IMR-90 (cell line): ENCODE data around the gene CENPF. TPM values are rescaled to one million over a fixed set of nuclear protein-coding genes. Genes with fewer than 3 reads are reported as not detected.

Source experiments
- ATAC-seq: fragments of 200-7000 bp; cut with Tn5 transposase; 2 replicates; pipeline ENCODE4 v1.9.1; 2020; ENCODE audit warnings: low read depth, mild to moderate bottlenecking, moderate library complexity
- BruUV-seq: library from RNA; stranded (reverse); fragments of 400-500 nt; replicated peaks from 2 replicates; lab custom pipeline; 2021; lab: Mats Ljungman, UMichigan
- CTCF ChIA-PET: fragments of 300-600 bp; formaldehyde crosslinking; extraction: SDS; loops from one replicate; lab custom pipeline; 2021; ENCODE audit warnings: antibody characterized with exemption; lab: Yijun Ruan, JAX
- POLR2A ChIA-PET: fragments of 300-600 bp; sonication (Branson Sonifier 250); formaldehyde crosslinking; loops from one replicate; lab custom pipeline; 2022; ENCODE audit warnings: antibody characterized with exemption; ENCODE audit not compliant: unreplicated experiment; lab: Charles Lee
- DNase-seq: peaks from one replicate; pipeline ENCODE4 v3.0.0; 2013
- H2AFZ ChIP-seq: replicated peaks from 2 replicates; pipeline ENCODE3; 2013; ENCODE audit warnings: low read length, mild to moderate bottlenecking; ENCODE audit not compliant: poor library complexity
- H2AK5ac ChIP-seq: 2 replicates; pipeline ENCODE4 v1.6.1; 2013; ENCODE audit warnings: low read depth, low read length, inconsistent platforms
- H2AK9ac ChIP-seq: replicated peaks from 2 replicates; pipeline ENCODE3; 2013; ENCODE audit warnings: mild to moderate bottlenecking, low read depth, low read length, moderate library complexity; ENCODE audit not compliant: poor library complexity
- H2BK120ac ChIP-seq: 2 replicates; pipeline ENCODE4 v1.6.1; 2013; ENCODE audit warnings: low read depth, low read length, inconsistent platforms
- H2BK15ac ChIP-seq: 3 replicates; pipeline ENCODE4 v1.6.1; 2013; ENCODE audit warnings: low read depth, low read length, inconsistent platforms
- H2BK20ac ChIP-seq: 2 replicates; pipeline ENCODE4 v1.6.1; 2013; ENCODE audit warnings: low read depth, mild to moderate bottlenecking, inconsistent platforms, low read length, moderate library complexity
- H2BK5ac ChIP-seq: 2 replicates; pipeline ENCODE4 v1.6.1; 2013; ENCODE audit warnings: mild to moderate bottlenecking, low read depth, low read length, inconsistent platforms; ENCODE audit not compliant: poor library complexity, severe bottlenecking
- H3K14ac ChIP-seq: replicated peaks from 2 replicates; pipeline ENCODE4 v1.6.1; 2013; ENCODE audit warnings: low read depth, low read length, inconsistent platforms
- H3K18ac ChIP-seq: 2 replicates; pipeline ENCODE4 v1.6.1; 2013; ENCODE audit warnings: low read depth, low read length, control low read depth
- H3K23ac ChIP-seq: 2 replicates; pipeline ENCODE4 v1.6.1; 2013; ENCODE audit warnings: low read depth, low read length, inconsistent platforms
- H3K27ac ChIP-seq: 2 replicates; pipeline ENCODE4 v1.5.1; 2013; ENCODE audit warnings: mild to moderate bottlenecking, control low read depth, low read length; ENCODE audit not compliant: insufficient read depth
- H3K27me3 ChIP-seq: 2 replicates; pipeline ENCODE4 v1.6.1; 2013; ENCODE audit warnings: low read length; ENCODE audit not compliant: control insufficient read depth, insufficient read depth
- H3K36me3 ChIP-seq: 2 replicates; pipeline ENCODE4 v1.6.1; 2013; ENCODE audit warnings: low read length, mixed read lengths; ENCODE audit not compliant: control insufficient read depth, insufficient read depth
- H3K4ac ChIP-seq: 2 replicates; pipeline ENCODE4 v1.6.1; 2013; ENCODE audit warnings: low read depth, low read length, inconsistent platforms
- H3K4me1 ChIP-seq: 2 replicates; pipeline ENCODE4 v1.6.1; 2013; ENCODE audit warnings: low read length, mixed read lengths; ENCODE audit not compliant: control insufficient read depth, insufficient read depth
- H3K4me2 ChIP-seq: 2 replicates; pipeline ENCODE4 v1.6.1; 2013; ENCODE audit warnings: low read depth, mild to moderate bottlenecking, control low read depth, low read length, moderate library complexity
- H3K4me3 ChIP-seq: 2 replicates; pipeline ENCODE4 v1.5.1; 2013; ENCODE audit warnings: low read depth, mild to moderate bottlenecking, control low read depth, low read length, moderate library complexity; ENCODE audit not compliant: insufficient read depth
- H3K56ac ChIP-seq: 2 replicates; pipeline ENCODE4 v1.6.1; 2013; ENCODE audit warnings: low read length, inconsistent platforms; ENCODE audit not compliant: insufficient read depth; ENCODE audit errors: extremely low read depth
- H3K79me1 ChIP-seq, 2 experiments: 2 replicates each; pipeline ENCODE4 v1.6.1; 2013; ENCODE audit warnings: low read length in 2 of 2, inconsistent platforms in 1 of 2, low read depth in 1 of 2
- H3K9ac ChIP-seq: 2 replicates; pipeline ENCODE4 v1.6.1; 2013; ENCODE audit warnings: low read depth, low read length, control low read depth
- H3K9me1 ChIP-seq: 2 replicates; pipeline ENCODE4 v1.6.1; 2013; ENCODE audit warnings: low read length, inconsistent platforms; ENCODE audit not compliant: insufficient read depth
- H3K9me3 ChIP-seq: 2 replicates; pipeline ENCODE4 v1.6.1; 2013; ENCODE audit warnings: low read length; ENCODE audit not compliant: control insufficient read depth, insufficient read depth
- H4K20me1 ChIP-seq: 2 replicates; pipeline ENCODE4 v1.6.1; 2013; ENCODE audit warnings: low read length, inconsistent platforms; ENCODE audit not compliant: insufficient read depth
- H4K5ac ChIP-seq: 2 replicates; pipeline ENCODE4 v1.6.1; 2013; ENCODE audit warnings: mild to moderate bottlenecking, low read depth, low read length, control low read depth
- H4K8ac ChIP-seq, 2 experiments: 2 replicates each; pipeline ENCODE4 v1.6.1; 2013; ENCODE audit warnings: low read depth in 2 of 2, low read length in 2 of 2, control low read depth in 1 of 2, inconsistent platforms in 1 of 2
- H4K91ac ChIP-seq: 2 replicates; pipeline ENCODE4 v1.6.1; 2013; ENCODE audit warnings: low read depth, low read length, inconsistent platforms; ENCODE audit not compliant: insufficient read depth
- BHLHE40 ChIP-seq: fragments of 150-350 bp; IDR thresholded peaks from 2 replicates; pipeline ENCODE4 v1.6.1; 2016; ENCODE audit warnings: mild to moderate bottlenecking, low read depth, low read length
- CHD1 ChIP-seq: IDR thresholded peaks from 2 replicates; pipeline ENCODE4 v1.6.1; 2012; ENCODE audit warnings: low read depth, low read length, improper control_type of control experiment
- WGBS, 2 experiments: methylation state at CpG; one replicate each; pipeline versions ENCODE4 v1.1.5 to v1.1.7; 2013; ENCODE audit warnings: missing lambda C conversion rate in 2 of 2; ENCODE audit not compliant: insufficient read length in 1 of 2; ENCODE audit errors: extremely low coverage in 2 of 2; 5-methylcytosine and 5-hydroxymethylcytosine counted together
- dilution Hi-C: fragments of 300-500 bp; cut with HindIII; formaldehyde crosslinking; loops from one replicate; pipeline ENCODE4 v1.14.3; 2018; ENCODE audit warnings: low sequenced_read_pairs; ENCODE audit not compliant: unreplicated experiment
- in situ Hi-C: fragments of 300-500 bp; cut with MboI; formaldehyde crosslinking; loops from 3 replicates; pipeline ENCODE4 v1.14.3; 2019; ENCODE audit warnings: low sequenced_read_pairs, inconsistent platforms, mixed read lengths
- intact Hi-C: fragments of 100-400 bp; cut with micrococcal nuclease; formaldehyde crosslinking; loops from 2 replicates; pipeline ENCODE4 v1.10.0; 2022
- polyA plus RNA-seq, 3 experiments: library from polyadenylated mRNA; depleted of rRNA; stranded (reverse); fragments of >200 nt; gene quantifications; 2 replicates each; pipeline ENCODE4 v1.2.3, GENCODE V29; 2012; ENCODE audit warnings: low replicate concordance in 1 of 3
- total RNA-seq: library from RNA; depleted of rRNA; stranded (reverse); fragments of >200 nt; gene quantifications from 2 replicates; pipeline ENCODE4 v1.2.3, GENCODE V29; 2012

The CENPF gene
- total and polyA plus RNA-seq, 2 of the 4 experiments (the other 2 are of a cell fraction) = 20.9 to 51.8 TPM

- Histone ChIP-seq H3K4me3 (no peak overlapping the region), H4K8ac (no peak overlapping the region), H2BK20ac (no peak overlapping the region), H3K4me2 (no peak overlapping the region), H3K27me3 (no peaks in the 10 kb centered on the region), H3K18ac (no peak overlapping the region), H3K4ac (no peak overlapping the region), H3K36me3 (no peaks in the 10 kb centered on the region), H3K56ac (no peak overlapping the region), H3K9ac (no peak overlapping the region), H3K9me1 (no peaks in the 10 kb centered on the region), H2AFZ (no peak overlapping the region), H4K91ac (no peak overlapping the region), H3K4me1 (no peaks in the 10 kb centered on the region), H3K9me3 (no peaks in the 10 kb centered on the region), H3K23ac (no peak overlapping the region), H2BK5ac (no peak overlapping the region), H4K20me1 (no peaks in the 10 kb centered on the region), H3K14ac (no peak overlapping the region), H4K5ac (no peak overlapping the region), H2BK120ac (no peak overlapping the region), H2AK9ac (no peak overlapping the region), H3K27ac (no peak overlapping the region), H2BK15ac (no peak overlapping the region), H3K79me1 (no peaks in the 10 kb centered on the region), H2AK5ac (no peak overlapping the region)
- TF ChIP-seq BHLHE40 = no peak
- no peak for TF ChIP-seq CHD1
- no TSS peak for BruUV-seq
- no CpG with 5 or more reads among the region's 3 CpGs for WGBS, 2 experiments
- intact Hi-C loops (no loop called here), dilution Hi-C loops (no loop called here), in situ Hi-C loops (no loop called here)
- DNase-seq = no peak
- ChIA-PET POLR2A (interaction anchor here (0.6 kb wide), 1 partner anchor 255 kb away, joined by 3 read pairs; no protein-coding TSS in a partner anchor), CTCF (no interaction called here)
- ATAC-seq = no peak
These were observed 80.6 kb downstream of the CENPF start for GRCh38 chr1:214683621-214684020.
